DMS114 treated with DMSO at 0.1 percent for 48 hours (cell line): ENCODE measurements around the gene SCO2.

ENCODE experiments used
- DNase-seq: peaks from one replicate; lab custom pipeline; 2025; ENCODE audit not compliant: unreplicated experiment; lab: John Stamatoyannopoulos, UW

SCO2 gene

GRCh38 chr22:50503475-50504145, 21.8 kb downstream of the SCO2 start:
- DNase-seq, result no peak

- no peak for DNase-seq
Measured at GRCh38 chr22:50502628-50503474, 22.5 kb downstream of the SCO2 start.

GRCh38 chr22:50502096-50502495, 23.3 kb downstream of the SCO2 start:
- no peak for DNase-seq

GRCh38 chr22:50500452-50500851, 24.9 kb downstream of the SCO2 start:
- no peak for DNase-seq

- DNase-seq, result peak; percentile 43
Measured at GRCh38 chr22:50498322-50498890, 27.0 kb downstream of the SCO2 start.

- DNase-seq, result no peak
Measured at GRCh38 chr22:50497093-50497492, 28.3 kb downstream of the SCO2 start.

GRCh38 chr22:50490531-50491308, 34.7 kb downstream of the SCO2 start:
- no peak for DNase-seq

GRCh38 chr22:50489363-50490243, 35.8 kb downstream of the SCO2 start:
- DNase-seq, result no peak

GRCh38 chr22:50488886-50489285, 36.5 kb downstream of the SCO2 start:
- DNase-seq, result no peak

- DNase-seq, result no peak
Measured at GRCh38 chr22:50488006-50488677, 37.3 kb downstream of the SCO2 start.

GRCh38 chr22:50487290-50488005, 38.0 kb downstream of the SCO2 start:
- DNase-seq, result no peak

- no peak for DNase-seq
Measured at GRCh38 chr22:50486561-50487289, 38.7 kb downstream of the SCO2 start, which contains the start of gene MIOX. MIOX (plus strand) TSS chr22:50486859; CDS start chr22:50486898, 39 bp downstream.

GRCh38 chr22:50485221-50486131, 39.9 kb downstream of the SCO2 start:
- DNase-seq, result no peak

- DNase-seq, result no peak
Measured at GRCh38 chr22:50483977-50484853, 41.2 kb downstream of the SCO2 start.

GRCh38 chr22:50483556-50483955, 41.8 kb downstream of the SCO2 start:
- no peak for DNase-seq

- no peak for DNase-seq
Measured at GRCh38 chr22:50483106-50483505, 42.3 kb downstream of the SCO2 start.
